ENCODE results near the gene GOLM1.
"Not testable (repeated sequence)": the region's sequence is repeated elsewhere in the genome, so short reads cannot be mapped to it uniquely, and the experiment has no call there.

GOLM1 gene, protein sequence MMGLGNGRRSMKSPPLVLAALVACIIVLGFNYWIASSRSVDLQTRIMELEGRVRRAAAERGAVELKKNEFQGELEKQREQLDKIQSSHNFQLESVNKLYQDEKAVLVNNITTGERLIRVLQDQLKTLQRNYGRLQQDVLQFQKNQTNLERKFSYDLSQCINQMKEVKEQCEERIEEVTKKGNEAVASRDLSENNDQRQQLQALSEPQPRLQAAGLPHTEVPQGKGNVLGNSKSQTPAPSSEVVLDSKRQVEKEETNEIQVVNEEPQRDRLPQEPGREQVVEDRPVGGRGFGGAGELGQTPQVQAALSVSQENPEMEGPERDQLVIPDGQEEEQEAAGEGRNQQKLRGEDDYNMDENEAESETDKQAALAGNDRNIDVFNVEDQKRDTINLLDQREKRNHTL

GRCh38 chr9:86098824-86099700, at the start of gene GOLM1:
Gene GOLM1 (minus strand): TSS chr9:86099558. CDS start chr9:86079320, 20,238 bp downstream.
- DNase-seq = peak in 1 of 2 donors; percentile 3

- DNase-seq = not testable (repeated sequence)
These were observed 47.3 kb upstream of the GOLM1 start for GRCh38 chr9:86146671-86147070.

DNA sequence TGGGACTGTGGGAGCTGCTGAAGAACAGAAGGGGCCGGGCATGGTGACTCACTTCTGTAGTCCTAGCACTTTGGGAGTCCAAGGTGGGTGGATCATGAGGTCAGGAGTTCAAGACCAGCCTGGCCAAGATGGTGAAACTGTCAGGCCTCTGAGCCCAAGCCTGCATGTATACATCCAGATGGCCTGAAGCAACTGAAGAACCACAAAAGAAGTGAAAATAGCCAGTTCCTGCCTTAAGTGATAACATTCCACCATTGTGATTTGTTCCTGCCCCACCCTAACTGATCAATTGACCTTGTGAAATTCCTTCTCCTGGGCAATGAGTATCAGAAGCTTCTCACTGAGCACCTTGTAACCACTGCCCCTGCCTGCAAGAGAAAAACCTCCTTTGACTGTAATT, 46.6 kb upstream of the GOLM1 start:
- DNase-seq = not testable (repeated sequence)

GRCh38 chr9:86142973-86143372, 43.6 kb upstream of the GOLM1 start:
- DNase-seq = no peak

DNA sequence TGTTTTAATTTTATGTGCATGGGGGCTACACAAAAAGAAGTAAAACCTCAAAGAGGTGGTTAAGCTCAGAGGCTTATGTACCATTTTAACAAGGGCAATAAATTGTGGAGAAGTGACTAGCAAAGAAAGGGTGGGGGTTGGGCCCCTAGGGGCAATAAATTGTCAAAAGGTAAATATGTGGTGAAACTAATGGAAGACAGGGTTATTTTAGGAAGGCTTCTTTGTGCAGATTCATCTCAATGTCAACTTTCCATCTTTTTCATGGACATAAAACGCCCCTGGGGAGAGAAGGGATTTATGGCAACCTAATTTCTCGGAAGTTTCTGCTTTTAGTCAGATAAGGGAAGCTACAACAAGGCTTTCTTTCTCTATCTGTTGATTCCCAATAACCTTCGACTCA, 42.5 kb upstream of the GOLM1 start:
- no peak for DNase-seq

GRCh38 chr9:86135371-86135770, 36.0 kb upstream of the GOLM1 start:
- DNase-seq = no peak

- no peak for DNase-seq
These were observed 35.0 kb upstream of the GOLM1 start for GRCh38 chr9:86134361-86134760.

- DNase-seq = no peak
These were observed 29.0 kb upstream of the GOLM1 start for GRCh38 chr9:86128235-86128822.

DNA sequence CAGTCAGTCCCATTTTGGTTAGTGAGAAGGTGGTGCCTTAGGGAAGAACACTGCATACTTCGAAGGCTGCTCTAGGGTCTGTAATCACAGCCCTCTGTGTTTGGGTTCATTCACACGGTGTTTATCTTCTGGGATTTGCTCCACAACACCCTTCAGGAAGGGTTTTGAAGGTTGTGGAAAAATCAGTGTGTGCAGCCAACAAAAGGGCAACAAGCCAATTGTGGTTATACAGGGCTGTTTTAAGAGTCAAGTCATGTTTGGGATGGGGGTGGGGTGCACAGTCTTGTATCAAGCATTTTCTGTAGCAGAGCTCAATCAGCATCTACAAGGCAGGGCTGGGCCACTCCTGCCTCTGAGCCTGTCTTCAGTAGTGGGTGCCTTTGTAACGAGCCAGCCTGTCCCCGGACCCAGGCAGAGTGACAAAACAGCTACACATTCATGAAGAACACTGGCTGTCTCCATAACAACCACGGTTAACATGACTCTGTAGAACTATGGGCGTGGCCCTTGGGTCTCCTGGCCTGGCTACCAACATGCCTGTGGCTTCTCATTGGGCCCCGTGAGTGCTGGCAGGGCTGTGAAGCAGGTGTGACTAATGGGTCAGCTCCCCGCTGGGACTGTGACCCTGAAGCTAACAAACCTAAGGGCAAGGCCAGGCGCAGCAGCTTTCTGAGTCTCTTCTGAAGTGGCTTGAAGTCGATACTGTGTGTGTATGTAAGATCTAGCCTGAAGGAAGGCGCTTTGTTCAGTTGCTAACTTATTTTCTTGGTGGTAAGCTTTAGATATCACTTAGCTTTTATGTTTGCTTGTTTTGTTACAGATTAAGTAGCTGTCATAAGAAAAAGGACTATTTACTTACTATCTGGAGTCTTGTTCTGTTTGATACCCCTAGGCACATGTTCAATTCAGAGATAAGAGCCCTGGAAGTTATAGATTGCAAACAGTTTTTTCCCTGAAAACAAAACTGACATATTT, 27.9 kb upstream of the GOLM1 start:
- no peak for DNase-seq

DNA sequence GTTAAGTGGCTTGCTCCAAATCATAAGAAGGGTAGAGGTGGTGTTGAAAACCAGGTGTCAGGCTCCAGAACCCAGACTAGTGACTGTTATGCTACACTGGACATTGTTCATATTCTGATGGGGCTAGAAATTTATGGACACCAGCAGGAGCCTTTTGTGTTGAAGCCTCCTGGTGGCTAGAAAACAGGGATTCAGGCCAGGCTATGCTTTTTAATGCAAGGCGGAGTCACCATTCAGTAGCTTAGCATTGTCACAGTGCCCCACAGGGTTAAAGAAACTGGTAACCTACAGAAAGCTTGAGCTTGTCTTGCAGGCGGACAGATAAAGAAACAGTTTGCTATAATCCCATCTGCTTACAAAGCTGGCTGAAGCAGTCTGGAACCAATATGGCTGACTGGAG, 23.0 kb upstream of the GOLM1 start:
- no peak for DNase-seq

DNA sequence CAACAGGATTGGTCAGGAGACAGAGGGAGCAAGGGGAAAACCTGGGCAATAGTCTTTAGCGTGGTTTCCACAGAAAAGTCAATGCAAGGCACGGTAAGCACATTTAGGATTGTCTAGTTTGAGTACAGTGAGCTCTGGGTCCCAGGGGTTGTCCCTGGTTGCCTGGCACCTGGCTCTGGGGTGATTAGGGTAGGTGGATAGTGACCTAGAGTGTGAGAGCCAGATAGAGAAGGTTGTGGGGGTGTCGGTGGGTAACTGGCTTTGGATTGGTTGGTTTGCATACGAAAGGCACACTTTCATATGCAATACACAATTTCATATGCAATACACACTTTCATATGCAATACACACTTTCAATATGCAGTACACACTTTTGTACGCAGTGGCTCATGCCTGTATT, 20.1 kb upstream of the GOLM1 start:
- DNase-seq = no peak

DNA sequence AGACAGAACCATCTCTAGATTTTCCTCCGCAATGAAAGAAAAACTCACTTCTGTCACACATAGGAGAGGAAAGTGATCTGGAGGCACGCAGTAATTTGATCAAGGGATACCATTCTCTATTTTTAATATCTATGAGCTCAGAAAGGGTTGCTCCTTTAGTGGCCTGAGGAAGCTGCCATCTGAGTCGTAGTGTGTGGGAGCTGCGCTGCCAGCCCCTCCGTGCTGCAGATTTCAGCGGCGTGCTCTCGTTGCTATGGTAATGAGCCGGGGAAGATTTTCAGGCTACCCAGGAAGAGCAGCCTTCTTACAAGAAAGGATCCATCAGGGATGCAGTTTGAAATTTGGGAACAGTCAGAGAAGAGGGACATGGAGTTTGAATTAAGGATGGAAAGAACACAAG, 17.1 kb upstream of the GOLM1 start:
- DNase-seq = no peak

DNA sequence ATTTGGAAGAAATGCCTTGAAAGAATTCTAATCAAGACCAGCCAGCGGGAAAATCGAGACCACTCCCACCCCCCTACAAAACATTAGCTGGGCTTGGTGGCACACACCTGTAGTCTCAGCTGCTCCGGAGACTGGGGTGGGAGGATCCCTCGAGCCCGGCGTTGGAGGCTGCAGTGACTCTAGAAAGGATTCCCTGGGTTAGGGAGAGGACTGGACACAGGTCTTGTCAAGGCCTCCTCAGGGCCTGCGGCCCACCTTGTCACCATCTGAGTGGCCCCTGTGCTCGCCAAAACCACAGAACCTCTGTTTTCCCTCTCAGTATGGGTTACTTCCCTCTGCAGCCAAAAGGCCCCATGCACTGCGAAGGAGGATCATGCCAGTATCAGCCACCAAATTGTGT, 16.5 kb upstream of the GOLM1 start:
- no peak for DNase-seq

- no peak for DNase-seq
These were observed 12.7 kb upstream of the GOLM1 start for GRCh38 chr9:86112057-86112456.

DNA sequence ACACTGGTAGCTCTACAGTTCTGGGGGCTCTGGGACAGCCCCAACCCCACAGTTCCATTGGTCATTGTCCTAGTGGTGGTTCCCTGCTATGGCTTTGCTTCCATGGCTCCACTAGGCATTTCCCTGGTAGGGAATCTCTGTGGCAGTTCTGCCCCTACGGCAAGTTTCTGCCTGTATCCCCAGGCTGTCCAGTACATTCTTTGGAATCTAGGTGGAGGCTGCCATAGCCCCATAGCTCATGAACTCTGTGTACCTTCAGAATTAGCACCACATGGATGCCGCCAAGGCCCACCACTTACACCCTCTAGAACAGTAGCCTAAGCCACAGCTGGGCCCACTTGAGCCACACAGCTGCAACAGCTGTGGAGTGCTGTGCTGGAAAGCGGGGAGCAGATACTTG, 3.3 kb upstream of the GOLM1 start:
- no peak for DNase-seq

DNA sequence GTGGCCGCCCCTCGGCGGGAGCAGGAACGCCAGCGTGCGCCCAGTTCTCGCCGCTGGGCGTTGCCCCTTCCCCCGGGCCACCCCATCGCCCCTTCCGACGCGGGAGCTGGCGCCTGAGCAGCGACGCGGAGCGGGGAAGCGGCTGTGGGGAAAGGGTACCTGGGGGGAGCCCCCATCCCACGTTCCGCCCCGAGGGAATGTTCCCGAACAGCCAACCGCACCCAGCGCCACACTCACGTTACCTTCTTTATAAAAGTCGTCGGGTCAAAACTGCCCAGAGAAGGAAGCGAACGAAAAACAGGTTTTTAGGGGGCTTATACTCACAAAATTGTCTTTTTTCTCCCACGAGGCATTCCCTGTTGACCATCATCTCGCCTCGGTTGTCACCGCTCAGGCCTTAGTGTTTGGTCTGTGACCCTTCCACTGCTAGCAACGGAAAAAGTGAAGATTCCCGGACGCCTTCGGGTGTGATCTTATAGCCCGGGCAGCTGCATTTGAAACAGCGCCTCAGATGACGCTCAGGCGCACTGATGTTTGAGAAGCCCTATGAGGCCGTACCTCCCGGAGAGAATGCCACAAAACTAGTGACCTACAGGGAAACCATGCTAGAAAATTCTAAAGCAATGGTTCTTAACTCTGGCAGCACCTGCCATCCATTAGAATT, 475 bp upstream of the GOLM1 start:
- DNase-seq = peak in 1 of 2 donors; percentile 14

DNA sequence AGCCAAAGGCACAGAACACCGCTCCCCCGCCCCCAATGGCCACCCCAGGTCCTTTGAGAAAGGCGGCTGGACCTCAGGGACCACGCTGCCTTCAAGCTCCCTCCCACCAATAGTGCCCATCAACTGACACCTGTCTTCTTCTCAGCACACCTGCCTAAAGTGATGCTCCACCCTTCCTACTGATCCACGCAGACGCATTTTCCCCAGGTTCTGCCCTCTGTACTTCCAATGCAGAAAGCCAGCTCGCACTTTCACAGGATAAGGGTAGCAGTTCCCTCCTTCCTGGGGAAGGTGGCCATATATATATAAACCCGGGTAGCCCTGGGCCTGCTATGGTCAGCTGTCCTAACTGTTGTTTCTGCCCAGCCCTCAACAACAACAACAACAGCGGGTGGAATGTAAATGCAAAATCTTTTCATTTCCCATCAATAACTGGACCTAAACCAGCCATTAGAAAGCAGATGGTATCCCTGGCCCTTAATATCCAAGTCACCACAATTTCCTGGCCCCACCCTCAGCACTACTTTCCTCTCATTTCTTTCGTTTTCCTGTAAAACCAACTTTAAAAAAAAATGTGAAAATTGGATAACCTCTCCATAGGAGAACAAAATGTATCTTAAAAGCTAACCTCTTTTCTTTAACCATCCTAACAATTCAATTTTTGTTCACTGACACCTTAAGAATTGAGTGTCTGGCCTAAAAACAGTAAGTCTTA, 1.7 kb downstream of the GOLM1 start:
- no peak for DNase-seq

DNA sequence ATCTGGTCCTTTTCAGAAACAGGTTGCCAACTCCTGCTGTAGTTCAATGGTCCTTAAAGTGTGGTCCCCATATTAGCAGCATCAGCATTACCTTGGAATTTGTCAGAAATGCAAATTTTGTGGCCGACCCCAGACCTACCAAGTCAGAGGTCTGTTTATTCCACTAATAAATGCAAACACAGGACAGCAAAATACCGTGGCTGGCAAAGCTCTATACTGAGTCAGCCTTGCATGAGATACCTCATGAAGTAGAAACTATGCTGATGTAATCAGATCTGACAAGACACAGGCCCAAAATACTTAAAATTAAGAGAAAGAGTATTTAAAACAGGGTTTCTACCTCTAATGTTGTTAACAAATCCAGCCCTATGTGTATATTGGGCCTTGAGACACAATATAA, 3.0 kb downstream of the GOLM1 start:
- no peak for DNase-seq

GRCh38 chr9:86093788-86094555, 5.4 kb downstream of the GOLM1 start:
- no peak for DNase-seq

- DNase-seq = no peak
These were observed 7.9 kb downstream of the GOLM1 start for GRCh38 chr9:86091477-86091876.
